Progenitor cell of endocrine pancreas (in vitro differentiated cells): ENCODE measurements around the gene FIGN. TPM values are rescaled to one million over a fixed set of nuclear protein-coding genes. Genes with fewer than 3 reads are reported as not detected.

Experiments
- DNase-seq: peaks from one replicate; pipeline ENCODE4 v3.0.0; 2021; ENCODE audit warnings: low spot score; ENCODE audit not compliant: unreplicated experiment
- H3K27ac Mint-ChIP-seq: 2 replicates; pipeline ENCODE4 v1.8.0; 2021; ENCODE audit warnings: mild to moderate bottlenecking, moderate library complexity, mixed read lengths
- H3K27me3 Mint-ChIP-seq: 2 replicates; pipeline ENCODE4 v1.8.0; 2021; ENCODE audit warnings: mixed read lengths
- H3K36me3 Mint-ChIP-seq: 2 replicates; pipeline ENCODE4 v1.8.0; 2022; ENCODE audit warnings: mixed read lengths; ENCODE audit not compliant: insufficient read depth
- H3K4me1 Mint-ChIP-seq: 2 replicates; pipeline ENCODE4 v1.8.0; 2021; ENCODE audit warnings: low read depth, mixed read lengths
- H3K4me3 Mint-ChIP-seq: 2 replicates; pipeline ENCODE4 v1.8.0; 2021; ENCODE audit warnings: low read depth, mild to moderate bottlenecking, moderate library complexity, mixed read lengths
- H3K9me3 Mint-ChIP-seq: 2 replicates; pipeline ENCODE4 v1.8.0; 2021; ENCODE audit warnings: low read depth, mixed read lengths
- total RNA-seq: library from RNA; stranded (reverse); gene quantifications from 2 replicates; pipeline ENCODE4 v1.2.1, GENCODE V29; 2021
- TF ChIP-seq, protein P1 (sequence below): fragments of 200-600 bp; sonication (generic); IDR thresholded peaks from one replicate; pipeline ENCODE4 v1.5.0; 2021; ENCODE audit warnings: antibody characterized with exemption, mild to moderate bottlenecking; ENCODE audit not compliant: unreplicated experiment

FIGN gene
- total RNA-seq, 1 donor from 2014 or later: 18.0 TPM

DNA sequence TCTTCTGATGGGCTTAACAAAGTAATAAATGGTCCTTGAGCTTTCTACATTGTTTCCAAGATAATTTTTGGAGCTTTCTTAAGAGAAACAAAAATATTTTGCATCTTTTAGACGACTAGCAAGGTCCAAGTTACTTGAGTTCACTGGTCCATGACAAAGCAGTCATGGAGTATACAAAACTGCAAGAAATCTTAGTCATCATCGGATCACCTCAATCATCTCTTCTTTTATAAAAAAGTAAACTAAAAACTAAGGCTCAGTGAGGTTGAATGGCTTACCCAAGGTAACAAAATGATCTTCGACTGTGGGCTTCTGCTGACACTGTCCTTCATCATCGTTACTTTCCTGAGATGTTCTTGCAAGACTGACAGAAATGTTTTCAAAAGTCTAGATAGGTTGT lies 11.9 kb downstream of the FIGN start:
- no peaks in the 10 kb centered on the region for H3K36me3 Mint-ChIP-seq
- no peaks in the 10 kb centered on the region for H3K4me1 Mint-ChIP-seq
- no peaks in the 10 kb centered on the region for H3K27me3 Mint-ChIP-seq
- no peak overlapping the region for H3K27ac Mint-ChIP-seq
- no peak for DNase-seq
- H3K4me3 Mint-ChIP-seq: no peak overlapping the region
- TF ChIP-seq, protein P1, sequence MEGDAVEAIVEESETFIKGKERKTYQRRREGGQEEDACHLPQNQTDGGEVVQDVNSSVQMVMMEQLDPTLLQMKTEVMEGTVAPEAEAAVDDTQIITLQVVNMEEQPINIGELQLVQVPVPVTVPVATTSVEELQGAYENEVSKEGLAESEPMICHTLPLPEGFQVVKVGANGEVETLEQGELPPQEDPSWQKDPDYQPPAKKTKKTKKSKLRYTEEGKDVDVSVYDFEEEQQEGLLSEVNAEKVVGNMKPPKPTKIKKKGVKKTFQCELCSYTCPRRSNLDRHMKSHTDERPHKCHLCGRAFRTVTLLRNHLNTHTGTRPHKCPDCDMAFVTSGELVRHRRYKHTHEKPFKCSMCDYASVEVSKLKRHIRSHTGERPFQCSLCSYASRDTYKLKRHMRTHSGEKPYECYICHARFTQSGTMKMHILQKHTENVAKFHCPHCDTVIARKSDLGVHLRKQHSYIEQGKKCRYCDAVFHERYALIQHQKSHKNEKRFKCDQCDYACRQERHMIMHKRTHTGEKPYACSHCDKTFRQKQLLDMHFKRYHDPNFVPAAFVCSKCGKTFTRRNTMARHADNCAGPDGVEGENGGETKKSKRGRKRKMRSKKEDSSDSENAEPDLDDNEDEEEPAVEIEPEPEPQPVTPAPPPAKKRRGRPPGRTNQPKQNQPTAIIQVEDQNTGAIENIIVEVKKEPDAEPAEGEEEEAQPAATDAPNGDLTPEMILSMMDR: no peak
- H3K9me3 Mint-ChIP-seq: no peaks in the 10 kb centered on the region

DNA sequence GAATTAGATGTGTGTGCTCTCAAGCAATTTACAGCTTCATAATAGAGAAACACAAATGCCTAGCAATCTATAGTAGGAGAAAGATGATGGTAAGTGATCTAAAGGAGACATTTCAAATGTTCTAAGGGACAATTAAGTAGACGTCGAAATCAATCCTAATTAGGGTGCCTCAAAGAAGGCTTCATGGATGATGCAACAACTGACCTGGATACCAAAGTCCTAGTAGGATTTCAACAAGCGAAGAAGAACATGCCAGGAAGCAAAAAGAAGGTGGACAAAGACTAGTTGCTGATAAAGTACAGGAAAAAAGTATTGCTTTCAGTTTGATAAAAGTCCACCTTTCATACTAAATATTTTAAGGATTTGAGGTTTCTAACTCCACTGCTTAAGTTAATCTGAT lies 12.5 kb downstream of the FIGN start:
- no peaks in the 10 kb centered on the region for H3K4me1 Mint-ChIP-seq
- H3K27me3 Mint-ChIP-seq: no peaks in the 10 kb centered on the region
- no peaks in the 10 kb centered on the region for H3K36me3 Mint-ChIP-seq
- H3K9me3 Mint-ChIP-seq: no peaks in the 10 kb centered on the region
- no peak overlapping the region for H3K4me3 Mint-ChIP-seq
- no peak for DNase-seq
- TF ChIP-seq, protein P1: no peak
- H3K27ac Mint-ChIP-seq: no peak overlapping the region

DNA sequence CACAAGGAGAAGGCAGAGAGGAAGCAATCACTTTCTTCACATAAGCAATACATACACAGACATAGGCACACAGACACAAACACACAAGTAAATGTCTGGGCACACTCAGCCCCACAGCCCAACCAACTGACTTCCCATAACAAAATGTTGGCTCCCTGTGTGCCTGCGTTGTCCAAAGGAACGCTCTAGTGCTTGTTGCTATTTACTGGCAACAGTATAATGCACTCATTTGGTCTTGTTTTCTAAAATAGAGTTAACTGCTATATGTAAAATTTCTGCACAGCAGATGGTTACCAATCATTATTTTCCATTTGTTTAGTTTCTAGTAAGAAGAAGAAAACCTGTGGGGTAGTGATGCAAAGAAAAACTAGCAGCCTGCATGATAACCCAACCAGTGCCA lies 16.5 kb downstream of the FIGN start:
- Mint-ChIP-seq H3K4me3 (no peak overlapping the region), H3K9me3 (no peaks in the 10 kb centered on the region), H3K36me3 (no peaks in the 10 kb centered on the region), H3K27me3 (no peaks in the 10 kb centered on the region), H3K27ac (no peak overlapping the region), H3K4me1 (peaks cover 14% of the 10 kb centered on the region)
- TF ChIP-seq, protein P1: no peak
- DNase-seq: no peak

DNA sequence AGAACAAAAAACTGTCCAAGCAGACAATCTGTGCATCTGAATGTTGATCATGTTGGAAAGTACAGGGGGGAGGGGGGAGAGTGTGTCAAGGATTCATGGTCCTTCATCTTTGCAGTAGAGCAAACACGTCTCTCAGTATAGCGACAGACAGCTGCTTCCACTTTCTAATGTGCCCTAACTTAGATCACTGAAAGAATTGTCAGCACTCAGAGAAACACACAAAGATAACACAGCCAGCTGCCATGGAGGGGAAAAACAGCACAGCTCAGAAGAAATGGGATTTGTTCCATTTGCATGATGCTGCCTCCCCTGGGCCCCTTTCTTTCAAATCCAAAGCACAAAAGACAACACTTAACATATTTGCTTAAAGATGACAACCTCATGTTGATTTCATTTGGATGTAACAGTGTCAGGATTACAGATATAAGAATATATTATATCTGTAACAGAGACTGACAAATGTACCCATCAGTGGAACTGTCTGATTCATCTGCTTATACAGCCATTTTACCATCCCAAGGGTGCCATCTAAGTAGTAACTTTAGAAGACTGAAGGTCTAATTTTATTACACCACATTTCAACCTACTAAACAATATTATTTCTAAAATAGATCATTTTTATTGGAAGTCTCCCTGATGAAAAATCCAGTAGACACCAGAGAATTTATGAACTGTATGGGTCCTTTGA lies 17.7 kb downstream of the FIGN start:
- H3K4me3 Mint-ChIP-seq: no peak overlapping the region
- peaks cover 22% of the 10 kb centered on the region for H3K4me1 Mint-ChIP-seq
- no peaks in the 10 kb centered on the region for H3K9me3 Mint-ChIP-seq
- no peaks in the 10 kb centered on the region for H3K27me3 Mint-ChIP-seq
- H3K27ac Mint-ChIP-seq: no peak overlapping the region
- TF ChIP-seq, protein P1: no peak
- no peaks in the 10 kb centered on the region for H3K36me3 Mint-ChIP-seq
- DNase-seq: no peak

DNA sequence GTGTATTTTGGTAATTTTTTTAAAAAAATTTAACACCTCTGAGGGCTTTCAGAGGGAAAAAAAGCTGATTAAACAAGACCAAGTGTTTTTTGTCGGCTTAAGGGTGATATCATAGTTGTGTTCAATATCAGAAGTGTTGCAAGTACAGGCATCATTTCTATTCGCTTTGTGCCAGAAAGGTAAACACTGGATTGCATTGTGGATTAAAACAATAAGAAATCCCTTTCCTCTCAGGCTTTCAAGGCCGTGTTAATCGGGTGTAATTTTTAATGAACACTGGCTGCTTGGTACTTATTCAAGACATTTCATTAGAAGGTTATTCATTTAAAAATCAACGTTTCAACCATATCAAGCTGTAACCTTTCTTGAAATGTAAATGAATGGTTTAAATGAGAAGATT lies 18.3 kb downstream of the FIGN start:
- H3K4me3 Mint-ChIP-seq: no peak overlapping the region

More for the DNA sequence above, 18.3 kb downstream of the FIGN start:
- Mint-ChIP-seq H3K27me3 (no peaks in the 10 kb centered on the region), H3K27ac (no peak overlapping the region), H3K4me1 (peaks cover 22% of the 10 kb centered on the region), H3K36me3 (no peaks in the 10 kb centered on the region), H3K9me3 (no peaks in the 10 kb centered on the region)
- TF ChIP-seq, protein P1: no peak
- DNase-seq: no peak
